ENCODE data around the gene RTN4IP1.

- TF ChIP-seq CTCF (IDR thresholded peaks at IDR 0.05) (peak in 3 of 4 experiments; percentile 10 to 20 (median 20)), POLR2A (IDR thresholded peaks at IDR 0.05) (no peak)
Observed at GRCh38 chr6:106556368-106556960, 72.8 kb downstream of the RTN4IP1 start.
